GM12872 (cell line): ENCODE results near the gene RNF17.

Source experiments
- CTCF ChIP-seq: IDR thresholded peaks from 3 replicates; pipeline ENCODE4 v1.5.1; 2011; ENCODE audit warnings: low read depth, mild to moderate bottlenecking, low read length, moderate library complexity; ENCODE audit not compliant: insufficient read depth

RNF17 gene

GRCh38 chr13:24864579-24864978 lies 100.6 kb downstream of the RNF17 start:
- TF ChIP-seq CTCF, result no peak

- TF ChIP-seq CTCF, result no peak
These were observed 101.4 kb downstream of the RNF17 start for GRCh38 chr13:24865163-24865953.

- TF ChIP-seq CTCF, result no peak
These were observed 102.5 kb downstream of the RNF17 start for GRCh38 chr13:24866488-24866887.

GRCh38 chr13:24868874-24869273 lies 104.9 kb downstream of the RNF17 start:
- TF ChIP-seq CTCF, result no peak

- TF ChIP-seq CTCF, result no peak
These were observed 106.4 kb downstream of the RNF17 start for GRCh38 chr13:24870380-24870760.

- TF ChIP-seq CTCF, result no peak
These were observed 111.6 kb downstream of the RNF17 start for GRCh38 chr13:24875566-24875965.

GRCh38 chr13:24877531-24877930 lies 113.6 kb downstream of the RNF17 start:
- no peak for TF ChIP-seq CTCF
